Measurements from ENCODE around the gene MASP2. TPM values are rescaled to one million over a fixed set of nuclear protein-coding genes. Genes with fewer than 3 reads are reported as not detected.
A peak's percentile ranks its signal among the peaks of the same experiment; 100 is the strongest.

The MASP2 gene
- total and polyA plus RNA-seq, 2 of the 8 experiments (the other 6 are each of a cell fraction or from before 2014, with no cell fraction given), result 0.54 to 1.2 TPM

GRCh38 chr1:10980094-10980577 is 66.9 kb downstream of the MASP2 start (continued):
- TF ChIP-seq KDM5A (IDR thresholded peaks at IDR 0.05; ENCODE audit: low read length) (no peak), NRF1 (IDR thresholded peaks at IDR 0.05; ENCODE audit: low read depth, low read length) (no peak), RNF2 (IDR thresholded peaks at IDR 0.05; ENCODE audit: borderline replicate concordance, low read depth, low read length, missing control alignments, poor library complexity, severe bottlenecking) (no peak), CTBP2 (IDR thresholded peaks at IDR 0.05; ENCODE audit: borderline replicate concordance, insufficient read depth, insufficient read length, low read length) (peak; percentile 34), BACH1 (IDR thresholded peaks at IDR 0.05; ENCODE audit: low read length) (no peak), TCF12 (IDR thresholded peaks at IDR 0.05; ENCODE audit: low read depth, low read length) (0 out of 2 replicates have a peak, but pooled peaks have one; percentile 5), MAX (IDR thresholded peaks at IDR 0.05) (peak; percentile 13; the same call in 1 of the 2 replicates), KDM4A (IDR thresholded peaks at IDR 0.05; ENCODE audit: low read depth, low read length, severe bottlenecking) (no peak), JUN (IDR thresholded peaks at IDR 0.05; ENCODE audit: low read depth, low read length) (no peak), HDAC6 (IDR thresholded peaks at IDR 0.05; ENCODE audit: low read depth, low read length) (no peak), E2F6 (IDR thresholded peaks at IDR 0.05) (no peak), SP4 (IDR thresholded peaks at IDR 0.05; ENCODE audit: low read length) (no peak), JUND (IDR thresholded peaks at IDR 0.05; ENCODE audit: low read length) (no peak), CEBPB (IDR thresholded peaks at IDR 0.05; ENCODE audit: low read depth, low read length) (no peak), POLR2A (IDR thresholded peaks at IDR 0.05; ENCODE audit: control extremely low read depth in 1 of 2, low read depth in 2 of 2, low read length in 2 of 2) (no peak), CREB1 (IDR thresholded peaks at IDR 0.05) (no peak)
